HepG2 (cell line): Measurements from ENCODE around the gene PLK3. TPM values are rescaled to one million over a fixed set of nuclear protein-coding genes. Genes with fewer than 3 reads are reported as not detected.

Experiments used
- ATF7-NPFF ChIP-seq: sonication (generic); formaldehyde crosslinking; IDR thresholded peaks from 2 replicates; pipeline ENCODE4 v1.8.1; 2023; ENCODE audit warnings: mild to moderate bottlenecking, low read depth, missing genetic modification reagents, moderate library complexity
- CENPT ChIP-seq: sonication (generic); formaldehyde crosslinking; IDR thresholded peaks from 2 replicates; pipeline ENCODE4 v1.8.0; 2022; ENCODE audit warnings: low read depth, mild to moderate bottlenecking, moderate library complexity, missing genetic modification reagents
- ETV6 ChIP-seq: sonication (generic); formaldehyde crosslinking; conservative IDR thresholded peaks from 2 replicates; pipeline ENCODE4 v1.4.0; 2020; ENCODE audit warnings: missing genetic modification reagents
- KAT2B ChIP-seq: fragments of 150-350 bp; IDR thresholded peaks from 2 replicates; pipeline ENCODE4 v1.6.1; 2014; ENCODE audit warnings: low read depth, low read length, borderline replicate concordance
- KLF16 ChIP-seq, 2 experiments: sonication (generic) in 1 of 2; formaldehyde crosslinking in 1 of 2; IDR thresholded peaks; 2 replicates each; pipeline versions ENCODE4 v1.6.1 to v1.8.0; 2016 to 2023; ENCODE audit warnings: missing genetic modification reagents in 2 of 2, missing compliant biosample characterization in 1 of 2
- MAZ ChIP-seq, 2 experiments: sonication (generic) in 1 of 2; formaldehyde crosslinking in 1 of 2; IDR thresholded peaks; 2 replicates each; pipeline versions ENCODE4 v1.5.0 to v1.6.1; 2012 to 2020; ENCODE audit warnings: low read depth in 2 of 2, mild to moderate bottlenecking in 2 of 2, borderline replicate concordance in 1 of 2, improper control_type of control experiment in 1 of 2, low read length in 1 of 2, missing genetic modification reagents in 1 of 2, moderate library complexity in 1 of 2
- NCOA5 ChIP-seq: sonication (generic); formaldehyde crosslinking; IDR thresholded peaks from 2 replicates; pipeline ENCODE4 v1.4.0; 2020; ENCODE audit warnings: missing genetic modification reagents
- TBX2 ChIP-seq: sonication (generic); formaldehyde crosslinking; IDR thresholded peaks from 2 replicates; pipeline ENCODE4 v1.5.0; 2020; ENCODE audit warnings: missing genetic modification reagents, mild to moderate bottlenecking, borderline replicate concordance
- ZMAT3 ChIP-seq: sonication (generic); formaldehyde crosslinking; conservative IDR thresholded peaks from 2 replicates; pipeline ENCODE4 v1.7.0; 2021; ENCODE audit warnings: missing genetic modification reagents
- ZNF24 ChIP-seq: fragments of 450-650 bp; IDR thresholded peaks from 2 replicates; pipeline ENCODE4 v1.6.1; 2017; ENCODE audit warnings: antibody characterized with exemption, mild to moderate bottlenecking
- ZNF451 ChIP-seq: sonication (generic); formaldehyde crosslinking; IDR thresholded peaks from 2 replicates; pipeline ENCODE4 v1.5.0; 2020; ENCODE audit warnings: mild to moderate bottlenecking, missing genetic modification reagents
- ZNF598 ChIP-seq: sonication (generic); formaldehyde crosslinking; IDR thresholded peaks from 2 replicates; pipeline ENCODE4 v1.5.1; 2020; ENCODE audit warnings: mild to moderate bottlenecking, missing genetic modification reagents, borderline replicate concordance
- ZNF607 ChIP-seq: sonication (generic); formaldehyde crosslinking; IDR thresholded peaks from 2 replicates; pipeline ENCODE4 v1.5.1; 2020; ENCODE audit warnings: missing genetic modification reagents, mild to moderate bottlenecking, borderline replicate concordance
- polyA plus RNA-seq, 8 experiments: library from polyadenylated mRNA; depleted of rRNA in 3 of 8; stranded (reverse) in 7 of 8; unstranded in 1 of 8; fragments of >200 nt; fragmentation: Illumina TruSeq in 4 of 8; extraction: Trizol in 4 of 8; gene quantifications; 2 replicates each; pipeline versions ENCODE4 v1.2.1 to v1.2.3, GENCODE V29; 2011 to 2016; ENCODE audit warnings: low read depth in 4 of 8, missing spikeins in 1 of 8, mixed read lengths in 1 of 8; ENCODE audit not compliant: insufficient read depth in 1 of 8
- total RNA-seq, 5 experiments: library from RNA; depleted of rRNA; stranded (reverse); fragments of >200 nt; fragmentation: Illumina TruSeq; extraction: Trizol; gene quantifications; 2 replicates each; pipeline ENCODE4 v1.2.3, GENCODE V29; 2016; ENCODE audit warnings: low read depth in 1 of 5
- TF ChIP-seq, protein P1 (sequence below): sonication (generic); formaldehyde crosslinking; IDR thresholded peaks from 2 replicates; pipeline ENCODE4 v1.8.0; 2022; ENCODE audit warnings: mild to moderate bottlenecking, missing genetic modification reagents, moderate library complexity
- TF ChIP-seq, protein P2 (sequence below): sonication (generic); formaldehyde crosslinking; IDR thresholded peaks from 2 replicates; pipeline ENCODE4 v1.9.0; 2021; ENCODE audit warnings: missing genetic modification reagents, borderline replicate concordance
- TF ChIP-seq, protein P3 (sequence below): sonication (generic); formaldehyde crosslinking; IDR thresholded peaks from 2 replicates; pipeline ENCODE4; 2020; ENCODE audit warnings: missing genetic modification reagents, mild to moderate bottlenecking, borderline replicate concordance
- TF ChIP-seq, protein P4 (sequence below): sonication (generic); formaldehyde crosslinking; IDR thresholded peaks from 2 replicates; pipeline ENCODE4 v1.4.0; 2020; ENCODE audit warnings: missing genetic modification reagents, borderline replicate concordance

The PLK3 gene
- total and polyA plus RNA-seq, 2 of the 13 experiments (the other 11 are each of a cell fraction or from before 2014, with no cell fraction given) = 9.8 to 16.9 TPM

DNA sequence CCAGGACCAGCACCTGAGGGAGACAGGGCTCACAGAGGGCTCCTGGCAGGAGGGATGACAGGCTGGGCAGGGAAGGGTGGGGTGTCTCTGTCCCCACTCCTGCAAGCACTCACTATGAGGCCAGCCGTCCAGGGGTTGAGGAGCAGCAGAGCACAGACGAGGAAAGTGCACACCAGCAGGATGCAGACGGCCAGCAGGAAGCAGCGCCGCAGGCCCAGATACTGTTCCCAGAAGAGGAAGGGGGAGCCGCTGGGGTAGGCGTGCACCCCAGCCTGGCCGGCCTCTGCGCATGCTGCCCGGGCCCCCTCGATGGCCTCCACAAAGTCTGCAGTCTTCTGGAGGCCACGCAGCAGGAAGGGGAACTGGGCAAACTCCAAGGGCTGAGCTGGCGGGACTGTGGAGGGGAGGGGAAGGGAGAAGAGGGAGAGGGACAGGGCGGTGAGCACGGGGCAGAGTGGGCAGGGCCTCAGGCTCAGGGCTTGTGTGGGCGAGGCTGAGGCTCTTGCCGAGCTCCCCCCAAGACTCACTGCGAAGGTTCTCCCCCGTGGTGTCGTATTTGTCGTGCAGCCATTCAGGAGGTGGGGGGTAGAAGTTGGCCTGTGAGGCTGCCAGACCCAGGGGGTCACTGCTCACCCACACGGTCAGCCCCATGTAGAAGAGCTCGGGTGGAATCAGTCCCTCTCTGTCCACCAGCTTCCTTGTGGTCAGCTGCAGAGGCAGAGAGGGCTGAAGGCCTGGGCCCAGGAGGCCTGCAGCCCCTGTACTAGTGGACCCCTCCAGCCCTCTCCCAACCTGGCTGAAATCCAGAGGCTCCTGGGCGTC, 26.4 kb downstream of the PLK3 start (continued):
- TF ChIP-seq MAZ (IDR thresholded peaks at IDR 0.05; ENCODE audit: borderline replicate concordance, low read depth, low read length) = peak; percentile 31; the same call in 1 of the 2 replicates
- TF ChIP-seq MAZ (CRISPR knock-in tag; IDR thresholded peaks at IDR 0.05; ENCODE audit: low read depth) = 0 out of 2 replicates have a peak, but pooled peaks have one; percentile 23
- TF ChIP-seq ZNF607 = no peak
- TF ChIP-seq ZMAT3 (CRISPR knock-in tag) = peak; percentile 58; the same call in 1 of the 2 replicates
- TF ChIP-seq, protein P1, sequence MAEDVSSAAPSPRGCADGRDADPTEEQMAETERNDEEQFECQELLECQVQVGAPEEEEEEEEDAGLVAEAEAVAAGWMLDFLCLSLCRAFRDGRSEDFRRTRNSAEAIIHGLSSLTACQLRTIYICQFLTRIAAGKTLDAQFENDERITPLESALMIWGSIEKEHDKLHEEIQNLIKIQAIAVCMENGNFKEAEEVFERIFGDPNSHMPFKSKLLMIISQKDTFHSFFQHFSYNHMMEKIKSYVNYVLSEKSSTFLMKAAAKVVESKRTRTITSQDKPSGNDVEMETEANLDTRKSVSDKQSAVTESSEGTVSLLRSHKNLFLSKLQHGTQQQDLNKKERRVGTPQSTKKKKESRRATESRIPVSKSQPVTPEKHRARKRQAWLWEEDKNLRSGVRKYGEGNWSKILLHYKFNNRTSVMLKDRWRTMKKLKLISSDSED (CRISPR knock-in tag) = no peak
- TF ChIP-seq CENPT (CRISPR knock-in tag) = peak; percentile 55; the same call in 1 of the 2 replicates
- TF ChIP-seq ETV6 (CRISPR knock-in tag) = no peak
- TF ChIP-seq KAT2B = no peak
- TF ChIP-seq ZNF598 (CRISPR knock-in tag) = no peak
- TF ChIP-seq, protein P2, sequence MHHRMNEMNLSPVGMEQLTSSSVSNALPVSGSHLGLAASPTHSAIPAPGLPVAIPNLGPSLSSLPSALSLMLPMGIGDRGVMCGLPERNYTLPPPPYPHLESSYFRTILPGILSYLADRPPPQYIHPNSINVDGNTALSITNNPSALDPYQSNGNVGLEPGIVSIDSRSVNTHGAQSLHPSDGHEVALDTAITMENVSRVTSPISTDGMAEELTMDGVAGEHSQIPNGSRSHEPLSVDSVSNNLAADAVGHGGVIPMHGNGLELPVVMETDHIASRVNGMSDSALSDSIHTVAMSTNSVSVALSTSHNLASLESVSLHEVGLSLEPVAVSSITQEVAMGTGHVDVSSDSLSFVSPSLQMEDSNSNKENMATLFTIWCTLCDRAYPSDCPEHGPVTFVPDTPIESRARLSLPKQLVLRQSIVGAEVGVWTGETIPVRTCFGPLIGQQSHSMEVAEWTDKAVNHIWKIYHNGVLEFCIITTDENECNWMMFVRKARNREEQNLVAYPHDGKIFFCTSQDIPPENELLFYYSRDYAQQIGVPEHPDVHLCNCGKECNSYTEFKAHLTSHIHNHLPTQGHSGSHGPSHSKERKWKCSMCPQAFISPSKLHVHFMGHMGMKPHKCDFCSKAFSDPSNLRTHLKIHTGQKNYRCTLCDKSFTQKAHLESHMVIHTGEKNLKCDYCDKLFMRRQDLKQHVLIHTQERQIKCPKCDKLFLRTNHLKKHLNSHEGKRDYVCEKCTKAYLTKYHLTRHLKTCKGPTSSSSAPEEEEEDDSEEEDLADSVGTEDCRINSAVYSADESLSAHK (CRISPR knock-in tag) = no peak
- TF ChIP-seq, protein P3, sequence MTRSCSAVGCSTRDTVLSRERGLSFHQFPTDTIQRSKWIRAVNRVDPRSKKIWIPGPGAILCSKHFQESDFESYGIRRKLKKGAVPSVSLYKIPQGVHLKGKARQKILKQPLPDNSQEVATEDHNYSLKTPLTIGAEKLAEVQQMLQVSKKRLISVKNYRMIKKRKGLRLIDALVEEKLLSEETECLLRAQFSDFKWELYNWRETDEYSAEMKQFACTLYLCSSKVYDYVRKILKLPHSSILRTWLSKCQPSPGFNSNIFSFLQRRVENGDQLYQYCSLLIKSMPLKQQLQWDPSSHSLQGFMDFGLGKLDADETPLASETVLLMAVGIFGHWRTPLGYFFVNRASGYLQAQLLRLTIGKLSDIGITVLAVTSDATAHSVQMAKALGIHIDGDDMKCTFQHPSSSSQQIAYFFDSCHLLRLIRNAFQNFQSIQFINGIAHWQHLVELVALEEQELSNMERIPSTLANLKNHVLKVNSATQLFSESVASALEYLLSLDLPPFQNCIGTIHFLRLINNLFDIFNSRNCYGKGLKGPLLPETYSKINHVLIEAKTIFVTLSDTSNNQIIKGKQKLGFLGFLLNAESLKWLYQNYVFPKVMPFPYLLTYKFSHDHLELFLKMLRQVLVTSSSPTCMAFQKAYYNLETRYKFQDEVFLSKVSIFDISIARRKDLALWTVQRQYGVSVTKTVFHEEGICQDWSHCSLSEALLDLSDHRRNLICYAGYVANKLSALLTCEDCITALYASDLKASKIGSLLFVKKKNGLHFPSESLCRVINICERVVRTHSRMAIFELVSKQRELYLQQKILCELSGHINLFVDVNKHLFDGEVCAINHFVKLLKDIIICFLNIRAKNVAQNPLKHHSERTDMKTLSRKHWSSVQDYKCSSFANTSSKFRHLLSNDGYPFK = peak; percentile 65; the same call in 1 of the 2 replicates
- no peak; the same call in 1 of the 2 replicates for TF ChIP-seq ATF7-NPFF
- 0 out of 2 replicates have a peak, but pooled peaks have one; percentile 71 for TF ChIP-seq ZNF451 (CRISPR knock-in tag)
- TF ChIP-seq, protein P4, sequence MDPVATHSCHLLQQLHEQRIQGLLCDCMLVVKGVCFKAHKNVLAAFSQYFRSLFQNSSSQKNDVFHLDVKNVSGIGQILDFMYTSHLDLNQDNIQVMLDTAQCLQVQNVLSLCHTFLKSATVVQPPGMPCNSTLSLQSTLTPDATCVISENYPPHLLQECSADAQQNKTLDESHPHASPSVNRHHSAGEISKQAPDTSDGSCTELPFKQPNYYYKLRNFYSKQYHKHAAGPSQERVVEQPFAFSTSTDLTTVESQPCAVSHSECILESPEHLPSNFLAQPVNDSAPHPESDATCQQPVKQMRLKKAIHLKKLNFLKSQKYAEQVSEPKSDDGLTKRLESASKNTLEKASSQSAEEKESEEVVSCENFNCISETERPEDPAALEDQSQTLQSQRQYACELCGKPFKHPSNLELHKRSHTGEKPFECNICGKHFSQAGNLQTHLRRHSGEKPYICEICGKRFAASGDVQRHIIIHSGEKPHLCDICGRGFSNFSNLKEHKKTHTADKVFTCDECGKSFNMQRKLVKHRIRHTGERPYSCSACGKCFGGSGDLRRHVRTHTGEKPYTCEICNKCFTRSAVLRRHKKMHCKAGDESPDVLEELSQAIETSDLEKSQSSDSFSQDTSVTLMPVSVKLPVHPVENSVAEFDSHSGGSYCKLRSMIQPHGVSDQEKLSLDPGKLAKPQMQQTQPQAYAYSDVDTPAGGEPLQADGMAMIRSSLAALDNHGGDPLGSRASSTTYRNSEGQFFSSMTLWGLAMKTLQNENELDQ (CRISPR knock-in tag) = no peak
- TF ChIP-seq NCOA5 = no peak
- peak; percentile 54; the same call in 1 of the 2 replicates for TF ChIP-seq TBX2 (CRISPR knock-in tag)
- TF ChIP-seq KLF16 (CRISPR knock-in tag; IDR thresholded peaks at IDR 0.05) = 0 out of 4 replicates have a peak, but pooled peaks have one; percentile 40 to 45
- TF ChIP-seq ZNF24 = no peak
